Endodermal cell (in vitro differentiated cells): ENCODE measurements around the gene CES2. TPM values are rescaled to one million over a fixed set of nuclear protein-coding genes. Genes with fewer than 3 reads are reported as not detected.

Source experiments
- DNase-seq: peaks from one replicate; pipeline ENCODE4 v3.0.0-alpha.2; 2017
- H3K27ac ChIP-seq: 2 replicates; pipeline ENCODE4 v1.5.1; 2013; ENCODE audit warnings: mild to moderate bottlenecking, low read depth, low read length, moderate library complexity
- H3K27me3 ChIP-seq: 2 replicates; pipeline ENCODE4 v1.6.1; 2013; ENCODE audit warnings: mild to moderate bottlenecking, low read length, moderate library complexity; ENCODE audit not compliant: insufficient read depth, control insufficient read depth, poor library complexity, severe bottlenecking
- H3K36me3 ChIP-seq: 2 replicates; pipeline ENCODE4 v1.7.0; 2013; ENCODE audit warnings: mild to moderate bottlenecking, low read length, moderate library complexity; ENCODE audit not compliant: control insufficient read depth, insufficient read depth
- H3K4me1 ChIP-seq: one replicate; pipeline ENCODE4 v1.7.0; 2013; ENCODE audit warnings: low read length; ENCODE audit not compliant: control insufficient read depth, insufficient read depth
- H3K4me3 ChIP-seq: 2 replicates; pipeline ENCODE4 v1.5.1; 2013; ENCODE audit warnings: mild to moderate bottlenecking, low read length, moderate library complexity
- H3K9ac ChIP-seq: 2 replicates; pipeline ENCODE4 v1.6.1; 2013; ENCODE audit warnings: mild to moderate bottlenecking, low read length, moderate library complexity; ENCODE audit not compliant: poor library complexity, severe bottlenecking; ENCODE audit errors: extremely low read depth
- H3K9me3 ChIP-seq: 2 replicates; pipeline ENCODE4 v1.6.1; 2013; ENCODE audit warnings: mild to moderate bottlenecking, low read length, moderate library complexity; ENCODE audit not compliant: control insufficient read depth
- H3K27ac Mint-ChIP-seq: 2 replicates; pipeline ENCODE4 v1.8.0; 2020; ENCODE audit warnings: mixed read lengths
- H3K27me3 Mint-ChIP-seq: 2 replicates; pipeline ENCODE4 v1.8.0; 2021; ENCODE audit warnings: mild to moderate bottlenecking, mixed read lengths; ENCODE audit not compliant: insufficient read depth
- H3K36me3 Mint-ChIP-seq: 2 replicates; pipeline ENCODE4 v1.8.0; 2020; ENCODE audit warnings: low read depth, mixed read lengths
- H3K4me1 Mint-ChIP-seq: 2 replicates; pipeline ENCODE4 v1.8.0; 2020; ENCODE audit warnings: mixed read lengths
- H3K4me3 Mint-ChIP-seq: 2 replicates; pipeline ENCODE4 v1.8.0; 2020; ENCODE audit warnings: mild to moderate bottlenecking, moderate library complexity, mixed read lengths
- H3K9me3 Mint-ChIP-seq: 2 replicates; pipeline ENCODE4 v1.8.0; 2020; ENCODE audit warnings: mild to moderate bottlenecking, mixed read lengths
- WGBS, 2 experiments: methylation state at CpG; one replicate each; pipeline versions ENCODE4 v1.1.5 to v1.1.7; 2013; ENCODE audit warnings: missing lambda C conversion rate in 2 of 2, mixed read lengths in 1 of 2; ENCODE audit not compliant: insufficient coverage in 1 of 2, insufficient read length in 1 of 2; 5-methylcytosine and 5-hydroxymethylcytosine counted together
- total RNA-seq, 2 donors: library from RNA; stranded (reverse); fragmentation: NEBNext Ultra II Directional in 1 of 2; extraction: Animal tissue kit (Norgen Biotek cat#: 25700) in 1 of 2; gene quantifications; 2 replicates in 1 of 2; 3 replicates in 1 of 2; pipeline ENCODE4 v1.2.1, GENCODE V29; 2021
- TF ChIP-seq, protein P1 (sequence below): fragments of 200-600 bp; sonication (generic); conservative IDR thresholded peaks from 2 replicates; pipeline ENCODE4 v1.5.0; 2021; ENCODE audit warnings: antibody characterized with exemption, mild to moderate bottlenecking

The CES2 gene
- total RNA-seq, 2 donors from 2014 or later = 28.7 to 36.8 TPM

DNA sequence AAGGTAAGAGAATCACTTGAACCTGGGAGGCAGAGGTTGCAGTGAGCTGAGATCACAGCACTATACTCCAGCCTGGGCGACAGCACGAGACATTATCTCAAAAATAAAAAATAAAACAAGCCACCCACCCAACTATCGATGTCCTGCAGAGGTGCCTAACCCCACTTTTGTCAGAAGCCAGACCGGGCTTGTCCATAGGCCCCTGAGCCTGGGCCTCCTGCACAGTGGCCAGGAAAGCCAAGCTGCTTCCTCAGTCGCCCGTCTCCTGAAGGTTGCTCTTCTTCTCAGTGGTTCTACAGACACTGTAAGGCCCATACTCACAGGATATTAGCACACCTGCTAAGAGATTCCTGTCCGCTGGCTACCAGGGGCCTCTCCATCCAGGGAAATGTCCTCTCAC is 11.2 kb downstream of the CES2 start:
- Histone ChIP-seq H3K27me3 (peaks cover 33% of the 10 kb centered on the region), H3K9ac (no peak overlapping the region), H3K9me3 (peaks cover 6% of the 10 kb centered on the region), H3K4me3 (no peak overlapping the region), H3K4me1 (no peaks in the 10 kb centered on the region), H3K36me3 (peaks cover 9% of the 10 kb centered on the region), H3K27ac (no peak overlapping the region)
- no peak for DNase-seq
- WGBS, 2 experiments = 86 to 97% methylated on average over 5 to 7 of the region's 7 CpGs
- Mint-ChIP-seq H3K4me3 (no peak overlapping the region), H3K27ac (no peak overlapping the region), H3K9me3 (peaks cover 6% of the 10 kb centered on the region), H3K27me3 (peaks cover 13% of the 10 kb centered on the region), H3K4me1 (no peaks in the 10 kb centered on the region), H3K36me3 (peaks cover 22% of the 10 kb centered on the region)
- TF ChIP-seq, protein P1, sequence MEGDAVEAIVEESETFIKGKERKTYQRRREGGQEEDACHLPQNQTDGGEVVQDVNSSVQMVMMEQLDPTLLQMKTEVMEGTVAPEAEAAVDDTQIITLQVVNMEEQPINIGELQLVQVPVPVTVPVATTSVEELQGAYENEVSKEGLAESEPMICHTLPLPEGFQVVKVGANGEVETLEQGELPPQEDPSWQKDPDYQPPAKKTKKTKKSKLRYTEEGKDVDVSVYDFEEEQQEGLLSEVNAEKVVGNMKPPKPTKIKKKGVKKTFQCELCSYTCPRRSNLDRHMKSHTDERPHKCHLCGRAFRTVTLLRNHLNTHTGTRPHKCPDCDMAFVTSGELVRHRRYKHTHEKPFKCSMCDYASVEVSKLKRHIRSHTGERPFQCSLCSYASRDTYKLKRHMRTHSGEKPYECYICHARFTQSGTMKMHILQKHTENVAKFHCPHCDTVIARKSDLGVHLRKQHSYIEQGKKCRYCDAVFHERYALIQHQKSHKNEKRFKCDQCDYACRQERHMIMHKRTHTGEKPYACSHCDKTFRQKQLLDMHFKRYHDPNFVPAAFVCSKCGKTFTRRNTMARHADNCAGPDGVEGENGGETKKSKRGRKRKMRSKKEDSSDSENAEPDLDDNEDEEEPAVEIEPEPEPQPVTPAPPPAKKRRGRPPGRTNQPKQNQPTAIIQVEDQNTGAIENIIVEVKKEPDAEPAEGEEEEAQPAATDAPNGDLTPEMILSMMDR = no peak

GRCh38 chr16:66946974-66947301 is 11.6 kb downstream of the CES2 start:
- DNase-seq = no peak

GRCh38 chr16:66947302-66948065 is 12.2 kb downstream of the CES2 start:
- peaks cover 1% of the 10 kb centered on the region for H3K36me3 ChIP-seq
- WGBS, 2 experiments = 62 to 78% methylated on average over 7 to 16 of the region's 23 CpGs
- peaks cover 13% of the 10 kb centered on the region for H3K27me3 Mint-ChIP-seq
- TF ChIP-seq, protein P1 = peak; percentile 93
- H3K36me3 Mint-ChIP-seq = peaks cover 13% of the 10 kb centered on the region
- no peak overlapping the region for H3K4me3 ChIP-seq
- H3K9me3 Mint-ChIP-seq = peaks cover 11% of the 10 kb centered on the region
- H3K9ac ChIP-seq = no peak overlapping the region
- H3K4me3 Mint-ChIP-seq = no peak overlapping the region
- H3K27me3 ChIP-seq = peaks cover 33% of the 10 kb centered on the region
- DNase-seq = peak; percentile 95
- peaks cover 14% of the 10 kb centered on the region for H3K9me3 ChIP-seq
- H3K4me1 Mint-ChIP-seq = no peaks in the 10 kb centered on the region
- no peak overlapping the region for H3K27ac Mint-ChIP-seq
- H3K27ac ChIP-seq = no peak overlapping the region
- H3K4me1 ChIP-seq = no peaks in the 10 kb centered on the region

More at GRCh38 chr16:66946974-66947301, 11.6 kb downstream of the CES2 start:
- no peaks in the 10 kb centered on the region for H3K4me1 ChIP-seq
- H3K4me3 Mint-ChIP-seq = no peak overlapping the region
- no peak overlapping the region for H3K9ac ChIP-seq
- H3K27me3 Mint-ChIP-seq = peaks cover 13% of the 10 kb centered on the region
- H3K27me3 ChIP-seq = peaks cover 33% of the 10 kb centered on the region
- WGBS, 2 experiments = 61 to 65% methylated on average over 5 of the region's 5 CpGs
- H3K36me3 ChIP-seq = peaks cover 6% of the 10 kb centered on the region
- peaks cover 18% of the 10 kb centered on the region for H3K36me3 Mint-ChIP-seq
- no peaks in the 10 kb centered on the region for H3K4me1 Mint-ChIP-seq
- H3K9me3 Mint-ChIP-seq = peaks cover 10% of the 10 kb centered on the region
- no peak overlapping the region for H3K27ac ChIP-seq
- H3K9me3 ChIP-seq = peaks cover 10% of the 10 kb centered on the region
- H3K27ac Mint-ChIP-seq = no peak overlapping the region
- TF ChIP-seq, protein P1 = no peak
- H3K4me3 ChIP-seq = no peak overlapping the region
